CD4-positive, alpha-beta T cell (primary cell): ENCODE data around the gene SLC16A9. TPM values are rescaled to one million over a fixed set of nuclear protein-coding genes. Genes with fewer than 3 reads are reported as not detected.

Source experiments
- ATAC-seq: fragments of 200-7000 bp; cut with Tn5 transposase; one replicate; pipeline ENCODE4 v1.10.0; 2022; ENCODE audit warnings: mild to moderate bottlenecking; ENCODE audit not compliant: poor library complexity
- CTCF ChIA-PET: fragments of 350-600 bp; sonication (Branson Sonifier 250); formaldehyde crosslinking; loops from one replicate; lab custom pipeline; 2021; ENCODE audit warnings: antibody characterized with exemption, inconsistent platforms; lab: Charles Lee
- POLR2A ChIA-PET: fragments of 350-600 bp; sonication (Branson Sonifier 250); formaldehyde crosslinking; loops from one replicate; lab custom pipeline; 2021; ENCODE audit warnings: antibody characterized with exemption, inconsistent platforms; lab: Charles Lee
- DNase-seq, 14 experiments: peaks; one replicate each; pipeline ENCODE4 v3.0.0-alpha.2; 2013 to 2020; ENCODE audit warnings: mixed read lengths in 2 of 14
- H3K27ac ChIP-seq, 2 donors: one replicate each; pipeline versions ENCODE4 v1.5.1 to v1.7.0; 2013; ENCODE audit warnings: low read length in 2 of 2, low read depth in 1 of 2, mild to moderate bottlenecking in 1 of 2
- H3K27me3 ChIP-seq, 2 experiments: 1 replicate in 1 of 2; 2 replicates in 1 of 2; pipeline versions ENCODE4 v1.6.1 to v1.7.0; 2013; ENCODE audit warnings: low read length in 2 of 2, control low read depth in 1 of 2, mild to moderate bottlenecking in 1 of 2, moderate library complexity in 1 of 2; ENCODE audit not compliant: insufficient read depth in 2 of 2, control insufficient read depth in 1 of 2
- H3K36me3 ChIP-seq: one replicate; pipeline ENCODE4 v1.6.1; 2013; ENCODE audit warnings: low read length, control low read depth; ENCODE audit not compliant: insufficient read depth
- H3K4me1 ChIP-seq: one replicate; pipeline ENCODE4 v1.6.1; 2013; ENCODE audit warnings: low read length, control low read depth; ENCODE audit not compliant: insufficient read depth
- H3K4me3 ChIP-seq: one replicate; pipeline ENCODE4 v1.5.1; 2013; ENCODE audit warnings: mild to moderate bottlenecking, low read length, moderate library complexity
- H3K9me3 ChIP-seq, 2 experiments: 1 replicate in 1 of 2; 2 replicates in 1 of 2; pipeline versions ENCODE4 v1.6.1 to v1.7.0; 2013; ENCODE audit warnings: low read length in 2 of 2, mild to moderate bottlenecking in 2 of 2, control low read depth in 1 of 2, moderate library complexity in 1 of 2; ENCODE audit not compliant: control insufficient read depth in 1 of 2, insufficient read depth in 1 of 2
- H3K27ac Mint-ChIP-seq: one replicate; pipeline ENCODE4 v1.8.0; 2020; ENCODE audit warnings: mixed read lengths
- H3K27me3 Mint-ChIP-seq: one replicate; pipeline ENCODE4 v1.8.0; 2021; ENCODE audit warnings: mixed read lengths
- H3K36me3 Mint-ChIP-seq: one replicate; pipeline ENCODE4 v1.8.0; 2021; ENCODE audit warnings: low read depth, mixed read lengths
- H3K4me1 Mint-ChIP-seq: one replicate; pipeline ENCODE4 v1.8.0; 2021; ENCODE audit warnings: low read depth, mixed read lengths
- H3K4me3 Mint-ChIP-seq: one replicate; pipeline ENCODE4 v1.8.0; 2020; ENCODE audit warnings: mild to moderate bottlenecking, mixed read lengths
- H3K9me3 Mint-ChIP-seq: one replicate; pipeline ENCODE4 v1.8.0; 2020; ENCODE audit warnings: mixed read lengths
- CTCF ChIP-seq: fragments of 200-600 bp; IDR thresholded peaks from one replicate; pipeline ENCODE4 v1.8.0; 2022; ENCODE audit warnings: antibody characterized with exemption, mild to moderate bottlenecking
- intact Hi-C, 2 experiments: fragments of 100-400 bp; cut with DNase I in 1 of 2; cut with micrococcal nuclease in 1 of 2; formaldehyde crosslinking; loops; one replicate each; pipeline versions ENCODE4 v1.15.1 to v1.9.0; 2023 to 2025; cut with DNase I, micrococcal nuclease
- total RNA-seq, 174 experiments: library from RNA in 2 of 174; stranded (reverse) in 2 of 174; gene quantifications; one replicate each; pipeline ENCODE4 v1.2.3 and lab custom pipeline; 2021 to 2026

SLC16A9 gene
- total RNA-seq, 2 experiments from 2014 or later = not detected

GRCh38 chr10:59655309-59655708 is 54.3 kb downstream of the SLC16A9 start:
- H3K27me3 Mint-ChIP-seq = peaks cover 5% of the 10 kb centered on the region
- no peak for DNase-seq
- ChIA-PET CTCF (no interaction called here), POLR2A (no interaction called here)
- no peaks in the 10 kb centered on the region for H3K36me3 ChIP-seq
- no peak overlapping the region for H3K27ac Mint-ChIP-seq
- no peak for TF ChIP-seq CTCF
- H3K27me3 ChIP-seq = no peaks in the 10 kb centered on the region
- H3K27ac ChIP-seq = no peak overlapping the region
- intact Hi-C loops = no loop called here
- no peaks in the 10 kb centered on the region for H3K9me3 Mint-ChIP-seq
- peaks cover 9% of the 10 kb centered on the region for H3K4me1 Mint-ChIP-seq
- H3K9me3 ChIP-seq = no peaks in the 10 kb centered on the region
- H3K4me1 ChIP-seq = no peaks in the 10 kb centered on the region
- ATAC-seq = no peak
- no peak overlapping the region for H3K4me3 Mint-ChIP-seq
- no peak overlapping the region for H3K4me3 ChIP-seq
- H3K36me3 Mint-ChIP-seq = no peaks in the 10 kb centered on the region

DNA sequence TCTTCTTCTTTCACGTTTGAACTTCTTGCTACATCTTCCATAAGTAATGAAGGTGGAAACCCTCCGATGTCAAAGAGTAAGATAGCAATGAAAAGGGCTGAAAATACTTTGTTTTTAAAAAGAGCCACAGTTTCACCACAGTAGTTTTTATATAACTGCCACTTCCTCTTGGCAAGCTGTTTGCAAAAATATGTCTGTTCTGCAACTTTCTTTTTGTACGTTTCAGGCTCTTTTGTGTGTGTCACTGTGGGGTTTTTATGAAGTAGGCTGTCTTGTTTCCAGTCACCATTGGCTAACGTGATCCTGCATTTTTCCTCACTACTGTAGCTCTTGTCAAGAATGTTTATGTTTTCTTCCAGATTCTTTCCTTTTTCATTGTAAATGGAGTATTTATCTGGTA is 55.6 kb downstream of the SLC16A9 start:
- no peak for TF ChIP-seq CTCF
- H3K27ac Mint-ChIP-seq = no peak overlapping the region
- intact Hi-C loops = no loop called here
- H3K4me3 Mint-ChIP-seq = no peak overlapping the region
- peak in 1 of 14 experiments; percentile 1 for DNase-seq
- ChIA-PET POLR2A (no interaction called here), CTCF (no interaction called here)
- Histone ChIP-seq H3K9me3 (no peaks in the 10 kb centered on the region), H3K4me3 (no peak overlapping the region), H3K4me1 (no peaks in the 10 kb centered on the region), H3K27me3 (no peaks in the 10 kb centered on the region), H3K27ac (no peak overlapping the region), H3K36me3 (no peaks in the 10 kb centered on the region)
- H3K27me3 Mint-ChIP-seq = peaks cover 4% of the 10 kb centered on the region
- no peak for ATAC-seq
- no peaks in the 10 kb centered on the region for H3K9me3 Mint-ChIP-seq
- H3K36me3 Mint-ChIP-seq = no peaks in the 10 kb centered on the region
- peaks cover 9% of the 10 kb centered on the region for H3K4me1 Mint-ChIP-seq

GRCh38 chr10:59651902-59652301 is 57.7 kb downstream of the SLC16A9 start:
- ATAC-seq = no peak
- Mint-ChIP-seq H3K36me3 (no peaks in the 10 kb centered on the region), H3K27me3 (peaks cover 4% of the 10 kb centered on the region), H3K9me3 (no peaks in the 10 kb centered on the region), H3K27ac (no peak overlapping the region), H3K4me3 (no peak overlapping the region), H3K4me1 (peaks cover 9% of the 10 kb centered on the region)
- ChIA-PET POLR2A (no interaction called here), CTCF (interaction anchor here (0.7 kb wide), 1 partner anchor 19 kb away, joined by 3 read pairs; no protein-coding TSS in a partner anchor)
- Histone ChIP-seq H3K36me3 (no peaks in the 10 kb centered on the region), H3K27ac (no peak overlapping the region), H3K9me3 (peaks cover 0 to 3% of the 10 kb centered on the region in 2 experiments), H3K4me3 (no peak overlapping the region), H3K4me1 (no peaks in the 10 kb centered on the region), H3K27me3 (no peaks in the 10 kb centered on the region)
- intact Hi-C loops = no loop called here
- no peak for TF ChIP-seq CTCF
- DNase-seq = no peak
